Activated CD4-positive, alpha-beta T cell treated with anti-CD3 and anti-CD28 coated beads for 36 hours (primary cell): Measurements from ENCODE around the gene SUPT3H. TPM values are rescaled to one million over a fixed set of nuclear protein-coding genes. Genes with fewer than 3 reads are reported as not detected.
A peak's percentile ranks its signal among the peaks of the same experiment; 100 is the strongest.

Experiments
- ATAC-seq: fragments of 200-7000 bp; cut with Tn5 transposase; one replicate; pipeline ENCODE4 v1.10.0; 2021; ENCODE audit warnings: mild to moderate bottlenecking, moderate library complexity
- CTCF ChIA-PET: fragments of 350-600 bp; sonication (Branson Sonifier 250); formaldehyde crosslinking; loops from one replicate; lab custom pipeline; 2021; ENCODE audit warnings: antibody characterized with exemption; lab: Charles Lee
- POLR2A ChIA-PET: fragments of 350-600 bp; sonication (Branson Sonifier 250); formaldehyde crosslinking; loops from one replicate; lab custom pipeline; 2021; ENCODE audit warnings: antibody characterized with exemption, inconsistent platforms; lab: Charles Lee
- DNase-seq: peaks from one replicate; pipeline ENCODE4 v3.0.0-alpha.2; 2020
- H3K27ac Mint-ChIP-seq: one replicate; pipeline ENCODE4 v1.8.0; 2021; ENCODE audit warnings: mixed read lengths
- H3K27me3 Mint-ChIP-seq: one replicate; pipeline ENCODE4 v1.8.0; 2021; ENCODE audit warnings: mixed read lengths
- H3K36me3 Mint-ChIP-seq: one replicate; pipeline ENCODE4 v1.8.0; 2021; ENCODE audit warnings: low read depth, mixed read lengths
- H3K4me1 Mint-ChIP-seq: one replicate; pipeline ENCODE4 v1.8.0; 2021; ENCODE audit warnings: mixed read lengths
- H3K4me3 Mint-ChIP-seq: one replicate; pipeline ENCODE4 v1.8.0; 2021; ENCODE audit warnings: mild to moderate bottlenecking, moderate library complexity, mixed read lengths
- H3K9me3 Mint-ChIP-seq: one replicate; pipeline ENCODE4 v1.8.0; 2021; ENCODE audit warnings: low read depth, mixed read lengths
- intact Hi-C, 2 experiments: fragments of 100-400 bp; cut with DNase I in 1 of 2; cut with micrococcal nuclease in 1 of 2; formaldehyde crosslinking; loops; one replicate each; pipeline versions ENCODE4 v1.14.2 to v1.15.1; 2022 to 2024; cut with DNase I, micrococcal nuclease
- total RNA-seq, 2 experiments: library from RNA; stranded (reverse); gene quantifications; one replicate each; pipeline ENCODE4 v1.2.3, GENCODE V29; 2021

SUPT3H gene
- total RNA-seq, 2 experiments from 2014 or later = 15.5 TPM

GRCh38 chr6:44805238-44805846, 572.4 kb downstream of the SUPT3H start:
- intact Hi-C loops = no loop called here
- Mint-ChIP-seq H3K4me3 (no peak overlapping the region), H3K9me3 (no peaks in the 10 kb centered on the region), H3K4me1 (peaks cover 8% of the 10 kb centered on the region), H3K27me3 (peaks cover 2% of the 10 kb centered on the region), H3K36me3 (no peaks in the 10 kb centered on the region), H3K27ac (no peak overlapping the region)
- CTCF ChIA-PET = no interaction called here
- ATAC-seq = no peak
- POLR2A ChIA-PET = interaction anchor here (0.6 kb wide), 1 partner anchor 156 kb away, joined by 3 read pairs; no protein-coding TSS in a partner anchor
- no peak for DNase-seq

GRCh38 chr6:44804546-44805159, 573.1 kb downstream of the SUPT3H start:
- ATAC-seq (no peak), DNase-seq (no peak)
- intact Hi-C loops = no loop called here
- no peaks in the 10 kb centered on the region for H3K9me3 Mint-ChIP-seq
- H3K36me3 Mint-ChIP-seq = no peaks in the 10 kb centered on the region
- H3K4me3 Mint-ChIP-seq = no peak overlapping the region
- no peak overlapping the region for H3K27ac Mint-ChIP-seq
- peaks cover 7% of the 10 kb centered on the region for H3K4me1 Mint-ChIP-seq
- peaks cover 2% of the 10 kb centered on the region for H3K27me3 Mint-ChIP-seq
- ChIA-PET POLR2A (no interaction called here), CTCF (no interaction called here)

DNA sequence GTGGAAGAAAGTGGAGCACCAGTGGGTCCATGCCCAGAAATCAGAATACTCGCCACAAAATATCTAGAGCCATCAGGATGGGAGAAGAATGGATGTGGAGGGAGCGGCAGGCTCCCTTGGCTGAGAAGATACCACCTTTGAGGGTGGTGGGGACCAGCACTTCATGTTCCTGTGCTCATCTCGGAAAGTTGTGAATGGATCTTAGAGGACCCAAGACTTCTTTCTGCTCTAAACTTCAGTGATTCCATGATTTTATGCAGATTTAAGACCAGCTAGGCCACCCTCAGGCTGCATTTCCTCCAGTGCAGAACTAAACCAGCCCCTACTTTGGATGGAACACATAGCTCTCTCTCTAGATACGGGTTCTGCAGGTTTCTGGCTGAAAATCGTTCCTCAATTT, 573.7 kb downstream of the SUPT3H start:
- no peak overlapping the region for H3K4me3 Mint-ChIP-seq
- ATAC-seq (no peak), DNase-seq (no peak)
- no peaks in the 10 kb centered on the region for H3K36me3 Mint-ChIP-seq
- no peak overlapping the region for H3K27ac Mint-ChIP-seq
- peaks cover 2% of the 10 kb centered on the region for H3K4me1 Mint-ChIP-seq
- peaks cover 2% of the 10 kb centered on the region for H3K27me3 Mint-ChIP-seq
- ChIA-PET CTCF (no interaction called here), POLR2A (no interaction called here)
- intact Hi-C loops = no loop called here
- no peaks in the 10 kb centered on the region for H3K9me3 Mint-ChIP-seq

DNA sequence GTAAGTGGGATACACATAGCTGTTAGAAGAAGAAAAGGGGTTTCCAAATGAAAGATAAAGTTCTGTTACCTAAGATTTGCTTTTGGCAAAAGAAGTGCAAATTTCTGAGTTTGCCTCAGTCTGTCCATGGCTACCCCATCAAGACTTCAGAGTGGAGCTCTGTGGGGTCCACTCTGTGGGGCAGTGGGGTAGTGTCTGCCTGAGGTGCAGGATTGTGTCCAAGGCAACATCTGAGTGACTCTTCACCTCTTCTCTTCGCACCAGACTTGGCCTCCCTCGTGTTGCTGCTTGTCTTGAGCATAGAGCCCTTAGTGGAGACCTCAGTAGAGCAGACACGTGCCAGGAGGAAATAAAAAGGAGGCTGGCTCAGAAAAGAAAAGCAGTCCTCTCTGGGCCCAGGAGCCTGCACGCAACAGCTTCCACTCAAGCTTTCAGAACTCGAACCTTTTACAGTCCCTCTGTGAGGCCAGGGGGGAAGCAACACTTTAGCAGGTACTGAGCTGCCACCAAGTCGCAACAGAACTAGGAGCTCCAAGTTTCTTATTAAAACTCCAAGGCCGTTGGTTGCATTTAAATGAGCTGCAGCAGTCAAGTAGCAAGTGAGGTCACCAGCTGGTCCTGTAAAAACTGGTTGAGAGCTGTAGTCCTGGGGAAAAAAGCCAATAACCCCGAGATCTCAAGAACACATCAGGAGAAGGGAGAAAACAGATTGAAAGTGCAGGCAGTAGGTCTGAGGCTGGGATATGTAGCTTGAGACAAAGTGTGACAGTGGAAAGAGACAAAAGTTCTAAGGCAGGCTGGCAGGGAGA, 576.7 kb downstream of the SUPT3H start:
- ChIA-PET CTCF (interaction anchor here (0.8 kb wide), 1 partner anchor 12 kb away, joined by 3 read pairs; no protein-coding TSS in a partner anchor), POLR2A (no interaction called here)
- Mint-ChIP-seq H3K27me3 (peaks cover 4% of the 10 kb centered on the region), H3K4me1 (no peaks in the 10 kb centered on the region), H3K9me3 (no peaks in the 10 kb centered on the region), H3K27ac (no peak overlapping the region), H3K36me3 (no peaks in the 10 kb centered on the region), H3K4me3 (no peak overlapping the region)
- intact Hi-C loops = no loop called here
- ATAC-seq = no peak
- DNase-seq = no peak

- no peak for ATAC-seq
- no peaks in the 10 kb centered on the region for H3K36me3 Mint-ChIP-seq
- no peak overlapping the region for H3K27ac Mint-ChIP-seq
- intact Hi-C loops = no loop called here
- H3K9me3 Mint-ChIP-seq = no peaks in the 10 kb centered on the region
- POLR2A ChIA-PET = no interaction called here
- DNase-seq = no peak
- CTCF ChIA-PET = interaction anchor here (0.7 to 0.8 kb wide), 3 partner anchors 9 to 1373 kb away, joined by 3 read pairs; no protein-coding TSS in a partner anchor
- H3K4me3 Mint-ChIP-seq = no peak overlapping the region
- no peaks in the 10 kb centered on the region for H3K4me1 Mint-ChIP-seq
- H3K27me3 Mint-ChIP-seq = peaks cover 4% of the 10 kb centered on the region
Observed at GRCh38 chr6:44800171-44800783, 577.5 kb downstream of the SUPT3H start.

DNA sequence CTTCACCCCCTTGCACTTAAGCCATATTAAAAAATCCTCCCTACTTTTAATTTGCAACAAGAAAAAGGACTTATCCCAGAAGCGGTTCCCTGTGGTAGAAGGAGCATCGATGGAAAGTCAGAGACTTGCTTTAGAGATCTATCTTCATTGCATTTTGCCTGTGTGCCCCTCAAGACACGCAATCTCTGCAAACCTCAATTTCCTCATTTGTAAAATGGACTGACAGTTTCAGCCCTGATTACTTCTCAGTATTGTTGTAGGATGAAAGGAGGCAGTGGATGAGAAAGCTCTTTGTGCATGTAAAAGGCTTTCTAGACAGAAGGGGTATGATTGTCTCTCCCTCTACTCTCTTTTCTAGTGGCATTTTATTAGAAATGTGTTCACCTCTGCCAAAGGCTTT, 580.0 kb downstream of the SUPT3H start:
- ATAC-seq (no peak), DNase-seq (no peak)
- no peaks in the 10 kb centered on the region for H3K36me3 Mint-ChIP-seq
- peaks cover 4% of the 10 kb centered on the region for H3K27me3 Mint-ChIP-seq
- H3K27ac Mint-ChIP-seq = no peak overlapping the region
- intact Hi-C loops = no loop called here
- ChIA-PET POLR2A (no interaction called here), CTCF (interaction anchor here (0.6 kb wide), 1 partner anchor 300 kb away, joined by 3 read pairs; no protein-coding TSS in a partner anchor)
- no peak overlapping the region for H3K4me3 Mint-ChIP-seq
- H3K4me1 Mint-ChIP-seq = no peaks in the 10 kb centered on the region
- H3K9me3 Mint-ChIP-seq = no peaks in the 10 kb centered on the region

DNA sequence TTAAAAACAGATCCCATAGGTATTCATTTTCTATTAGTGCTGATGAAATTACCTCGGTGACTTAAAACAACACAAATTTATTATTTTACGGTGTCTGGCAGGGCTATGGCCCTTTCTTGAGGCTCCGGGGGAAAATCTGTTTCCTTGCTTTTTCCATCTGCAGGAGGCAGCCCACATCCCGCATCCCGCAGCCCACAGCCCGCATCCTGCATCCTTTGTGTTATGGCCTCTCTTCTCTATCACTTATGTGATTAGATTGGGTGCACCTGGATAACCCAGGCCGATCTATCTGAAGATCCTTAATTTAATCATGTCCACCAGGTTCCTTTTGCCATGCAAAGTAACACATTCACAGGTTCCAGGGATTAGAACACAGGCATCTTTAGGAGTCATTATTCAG, 582.4 kb downstream of the SUPT3H start:
- ChIA-PET POLR2A (no interaction called here), CTCF (no interaction called here)
- no peak for DNase-seq
- H3K27me3 Mint-ChIP-seq = peaks cover 2% of the 10 kb centered on the region
- intact Hi-C loops = no loop called here
- H3K4me3 Mint-ChIP-seq = no peak overlapping the region
- no peaks in the 10 kb centered on the region for H3K9me3 Mint-ChIP-seq
- H3K4me1 Mint-ChIP-seq = no peaks in the 10 kb centered on the region
- H3K27ac Mint-ChIP-seq = no peak overlapping the region
- H3K36me3 Mint-ChIP-seq = no peaks in the 10 kb centered on the region
- no peak for ATAC-seq

DNA sequence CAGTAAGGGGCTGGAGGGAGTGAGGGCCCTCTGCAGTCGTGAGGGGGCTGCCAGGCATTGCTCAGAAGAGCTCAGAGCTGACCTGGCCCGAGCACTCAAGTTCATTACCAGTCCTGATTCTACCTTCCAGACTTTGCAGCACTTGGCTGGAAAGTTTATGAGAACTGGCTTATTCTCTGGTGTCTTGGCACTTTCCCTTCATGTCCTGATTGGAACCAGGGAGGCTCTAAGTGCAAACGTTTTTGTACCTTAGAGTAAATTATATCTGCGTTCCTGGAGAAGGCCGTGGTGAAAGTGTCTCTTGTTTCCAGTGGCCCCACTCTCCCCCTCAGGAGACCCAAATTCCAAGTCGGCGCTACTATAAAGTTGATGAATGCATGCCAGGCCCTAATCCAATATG, 587.9 kb downstream of the SUPT3H start:
- Mint-ChIP-seq H3K36me3 (no peaks in the 10 kb centered on the region), H3K4me1 (peaks cover 13% of the 10 kb centered on the region), H3K27ac (no peak overlapping the region), H3K27me3 (no peaks in the 10 kb centered on the region), H3K9me3 (no peaks in the 10 kb centered on the region), H3K4me3 (no peak overlapping the region)
- POLR2A ChIA-PET = interaction anchor here (0.6 kb wide), 1 partner anchor 18 kb away, joined by 3 read pairs; no protein-coding TSS in a partner anchor
- DNase-seq (no peak), ATAC-seq (no peak)
- intact Hi-C loops = no loop called here
- CTCF ChIA-PET = no interaction called here

- CTCF ChIA-PET = interaction anchor here (0.5 kb wide), 1 partner anchor 12 kb away, joined by 3 read pairs; no protein-coding TSS in a partner anchor
- peaks cover 4% of the 10 kb centered on the region for H3K9me3 Mint-ChIP-seq
- no peaks in the 10 kb centered on the region for H3K36me3 Mint-ChIP-seq
- ATAC-seq = no peak
- no peaks in the 10 kb centered on the region for H3K27me3 Mint-ChIP-seq
- no peak overlapping the region for H3K4me3 Mint-ChIP-seq
- intact Hi-C loops = no loop called here
- H3K4me1 Mint-ChIP-seq = peaks cover 13% of the 10 kb centered on the region
- POLR2A ChIA-PET = interaction anchor here (0.6 kb wide), 1 partner anchor 18 kb away, joined by 3 read pairs; no protein-coding TSS in a partner anchor
- no peak for DNase-seq
- H3K27ac Mint-ChIP-seq = no peak overlapping the region
Observed at GRCh38 chr6:44789061-44789460, 588.7 kb downstream of the SUPT3H start.

- intact Hi-C loops = no loop called here
- DNase-seq (no peak), ATAC-seq (no peak)
- no peaks in the 10 kb centered on the region for H3K27me3 Mint-ChIP-seq
- H3K4me3 Mint-ChIP-seq = no peak overlapping the region
- POLR2A ChIA-PET = no interaction called here
- no peaks in the 10 kb centered on the region for H3K36me3 Mint-ChIP-seq
- peaks cover 13% of the 10 kb centered on the region for H3K4me1 Mint-ChIP-seq
- CTCF ChIA-PET = interaction anchor here (0.5 kb wide), 1 partner anchor 12 kb away, joined by 3 read pairs; no protein-coding TSS in a partner anchor
- peaks cover 7% of the 10 kb centered on the region for H3K9me3 Mint-ChIP-seq
- H3K27ac Mint-ChIP-seq = no peak overlapping the region
Observed at GRCh38 chr6:44788387-44788981, 589.2 kb downstream of the SUPT3H start.

DNA sequence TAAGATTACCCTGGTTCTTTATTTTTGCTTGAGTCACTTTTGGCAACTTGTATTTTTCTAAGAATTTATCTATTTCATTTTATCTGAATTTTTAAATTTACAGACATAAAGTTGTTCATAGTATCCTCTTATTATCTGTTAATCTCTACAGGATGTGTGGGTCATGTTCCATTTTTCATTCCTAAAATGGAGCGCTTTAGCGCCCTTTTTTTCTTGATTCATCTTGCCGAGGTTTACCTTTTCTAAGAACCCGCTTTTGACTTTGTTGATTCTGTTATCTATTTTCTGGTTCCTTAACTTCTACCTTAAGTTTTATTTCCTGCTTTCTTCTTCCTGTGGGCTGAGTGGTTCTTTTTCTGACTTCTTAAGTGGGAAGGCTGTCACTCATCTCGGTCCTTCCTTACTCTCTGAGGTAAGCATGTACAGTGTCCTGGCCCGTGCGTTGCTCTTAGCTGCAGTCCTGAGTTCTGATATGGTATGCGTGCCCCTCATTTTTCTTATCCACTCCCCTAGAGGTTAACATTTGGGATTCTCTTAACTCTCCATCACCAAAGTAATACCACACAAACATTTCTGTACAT, 590.4 kb downstream of the SUPT3H start:
- POLR2A ChIA-PET = no interaction called here
- H3K27me3 Mint-ChIP-seq = no peaks in the 10 kb centered on the region
- H3K27ac Mint-ChIP-seq = no peak overlapping the region
- peak; percentile 73 for ATAC-seq
- no peaks in the 10 kb centered on the region for H3K36me3 Mint-ChIP-seq
- DNase-seq = peak; percentile 22
- H3K4me3 Mint-ChIP-seq = no peak overlapping the region
- CTCF ChIA-PET = no interaction called here
- peaks cover 13% of the 10 kb centered on the region for H3K4me1 Mint-ChIP-seq
- peaks cover 9% of the 10 kb centered on the region for H3K9me3 Mint-ChIP-seq
- intact Hi-C loops = no loop called here
